Limb (tissue), 2 donors: ENCODE measurements around the gene SYTL1.

Experiments used
- DNase-seq, 2 donors: peaks; one replicate each; pipeline ENCODE4 v3.0.0-alpha.2; 2016; ENCODE audit errors: extremely low spot score in 2 of 2

The SYTL1 gene

GRCh38 chr1:27364696-27365371, 23.0 kb downstream of the SYTL1 start:
- no peak for DNase-seq

- DNase-seq: peak; percentile 86 to 88
Measured at GRCh38 chr1:27365372-27366112, 23.7 kb downstream of the SYTL1 start.

GRCh38 chr1:27366113-27366410, 24.2 kb downstream of the SYTL1 start:
- peak; percentile 66 to 85 for DNase-seq

GRCh38 chr1:27366411-27367159, 24.8 kb downstream of the SYTL1 start, which contains the start of gene MAP3K6:
Gene MAP3K6 (minus strand): TSS chr1:27366961. CDS start chr1:27366597, 364 bp downstream.
- DNase-seq: peak; percentile 67 to 77

- no peak for DNase-seq
Measured at GRCh38 chr1:27367160-27367650, 25.4 kb downstream of the SYTL1 start.

GRCh38 chr1:27368869-27369582, 27.2 kb downstream of the SYTL1 start:
- DNase-seq: no peak

- no peak for DNase-seq
Measured at GRCh38 chr1:27372022-27372807, 30.4 kb downstream of the SYTL1 start.

- DNase-seq: no peak
Measured at GRCh38 chr1:27372808-27373690, 31.2 kb downstream of the SYTL1 start.

GRCh38 chr1:27374362-27375086, 32.7 kb downstream of the SYTL1 start, which contains the start of gene FCN3:
Gene FCN3 (minus strand): TSS chr1:27374824. CDS start chr1:27374818, 6 bp downstream.
- no peak for DNase-seq

- DNase-seq: no peak
Measured at GRCh38 chr1:27377760-27378495, 36.1 kb downstream of the SYTL1 start.

- no peak for DNase-seq
Measured at GRCh38 chr1:27379564-27380122, 37.8 kb downstream of the SYTL1 start.

GRCh38 chr1:27380224-27380623, 38.4 kb downstream of the SYTL1 start:
- DNase-seq: no peak

GRCh38 chr1:27380766-27381733, 39.2 kb downstream of the SYTL1 start:
- no peak for DNase-seq

GRCh38 chr1:27381969-27382762, 40.3 kb downstream of the SYTL1 start:
- no peak for DNase-seq

GRCh38 chr1:27383039-27383605, 41.3 kb downstream of the SYTL1 start, which contains the start of gene CD164L2:
Gene CD164L2 (minus strand): TSS chr1:27383333. CDS start chr1:27383239, 94 bp downstream.
- peak in 1 of 2 donors; percentile 51 for DNase-seq
